HL-60 (cell line): ENCODE results near the gene FANCE.

Experiments
- CTCF ChIP-seq: IDR thresholded peaks from one replicate; pipeline ENCODE4 v1.5.1; 2011; ENCODE audit warnings: low read length, control low read depth, inconsistent platforms; ENCODE audit not compliant: insufficient read depth
- POLR2AphosphoS5 ChIP-seq: IDR thresholded peaks from 2 replicates; pipeline ENCODE4 v1.6.1; 2012; ENCODE audit warnings: low read depth

- TF ChIP-seq CTCF = no peak
- TF ChIP-seq POLR2AphosphoS5 = no peak
Observed at GRCh38 chr6:35503534-35503933, 51.4 kb downstream of the FANCE start.
